ENCODE measurements around the gene CIAO3. TPM values are rescaled to one million over a fixed set of nuclear protein-coding genes. Genes with fewer than 3 reads are reported as not detected.
A peak's percentile ranks its signal among the peaks of the same experiment; 100 is the strongest.

CIAO3 gene
- polyA plus RNA-seq (ENCODE audit: low read depth in 6 of 6): 10 to 100 TPM; 14.1 to 29.6 (median 20.5) TPM

GRCh38 chr16:740764-741505, at the start of gene CIAO3:
Gene CIAO3 (minus strand): TSS chr16:740997. CDS start chr16:740985, 12 bp downstream.
- Mint-ChIP-seq H3K4me3 (peak within 1 kb of the TSS; percentile 72 to 91 (median 86)), H3K27me3 (no peaks in the 10 kb centered on the region), H3K9me3 (no peaks in the 10 kb centered on the region), H3K27ac (peak within 1 kb of the TSS in 5 of 6 donors; percentile 54 to 93 (median 76)), H3K36me3 (no peaks in the 10 kb centered on the region), H3K4me1 (peaks cover 12 to 21% (median 12%) of the 10 kb centered on the region in 3 donors)
- ATAC-seq (ENCODE audit: low read depth in 2 of 2): peak; percentile 89 to 90
- peak; percentile 93 for DNase-seq

GRCh38 chr16:790086-790485, 49.3 kb upstream of the CIAO3 start:
- Mint-ChIP-seq H3K27me3 (no peaks in the 10 kb centered on the region), H3K36me3 (peaks cover 0 to 8% of the 10 kb centered on the region in 2 donors), H3K4me1 (peaks cover 3 to 7% (median 5%) of the 10 kb centered on the region in 3 donors), H3K27ac (peak overlapping the region in 1 of 6 donors; percentile 57), H3K4me3 (peak overlapping the region; percentile 32 to 75 (median 58)), H3K9me3 (no peaks in the 10 kb centered on the region)
- DNase-seq (no peak), ATAC-seq (ENCODE audit: low read depth in 2 of 2) (no peak)

- ATAC-seq (ENCODE audit: low read depth in 2 of 2): no peak
- Mint-ChIP-seq H3K4me3 (peak overlapping the region in 7 of 8 donors; percentile 41 to 81 (median 53)), H3K36me3 (peaks cover 0 to 8% of the 10 kb centered on the region in 2 donors), H3K27me3 (no peaks in the 10 kb centered on the region), H3K4me1 (peaks cover 5 to 11% (median 7%) of the 10 kb centered on the region in 3 donors), H3K27ac (no peak overlapping the region), H3K9me3 (no peaks in the 10 kb centered on the region)
- DNase-seq: no peak
These were observed 48.5 kb upstream of the CIAO3 start for GRCh38 chr16:789191-789850.

- peak within 1 kb of the TSS; percentile 79 to 92 (median 86) for H3K4me3 Mint-ChIP-seq
- peak; percentile 94 for ATAC-seq (ENCODE audit: low read depth in 2 of 2)
- peak within 1 kb of the TSS in 3 of 6 donors; percentile 44 to 63 (median 56) for H3K27ac Mint-ChIP-seq
- H3K4me1 Mint-ChIP-seq: peaks cover 5 to 11% (median 7%) of the 10 kb centered on the region in 3 donors
- H3K36me3 Mint-ChIP-seq: peaks cover 0 to 8% of the 10 kb centered on the region in 2 donors
- no peaks in the 10 kb centered on the region for H3K9me3 Mint-ChIP-seq
- no peaks in the 10 kb centered on the region for H3K27me3 Mint-ChIP-seq
- DNase-seq: peak; percentile 93
These were observed 47.8 kb upstream of the CIAO3 start, which contains the start of gene CHTF18 for GRCh38 chr16:788399-789126. Gene CHTF18 (plus strand): TSS chr16:788620. CDS start chr16:788685, 65 bp downstream.

GRCh38 chr16:787978-788398, 47.2 kb upstream of the CIAO3 start, which contains the start of gene RPUSD1:
Gene RPUSD1 (minus strand): TSS chr16:788381. CDS start chr16:787737, 644 bp downstream.
- no peaks in the 10 kb centered on the region for H3K9me3 Mint-ChIP-seq
- DNase-seq: no peak
- ATAC-seq (ENCODE audit: low read depth in 2 of 2): peak; percentile 15 to 17

GRCh38 chr16:787321-787966, 46.6 kb upstream of the CIAO3 start:
- ATAC-seq (ENCODE audit: low read depth in 2 of 2) (no peak), DNase-seq (no peak)
- H3K36me3 Mint-ChIP-seq: peaks cover 0 to 8% of the 10 kb centered on the region in 2 donors
- no peaks in the 10 kb centered on the region for H3K27me3 Mint-ChIP-seq
- peaks cover 5 to 11% (median 7%) of the 10 kb centered on the region in 3 donors for H3K4me1 Mint-ChIP-seq
- peak overlapping the region in 2 of 6 donors; percentile 44 to 56 for H3K27ac Mint-ChIP-seq
- H3K4me3 Mint-ChIP-seq: peak overlapping the region; percentile 79 to 91 (median 86)
- no peaks in the 10 kb centered on the region for H3K9me3 Mint-ChIP-seq

More at GRCh38 chr16:787978-788398, 47.2 kb upstream of the CIAO3 start, which contains the start of gene RPUSD1:
- H3K4me3 Mint-ChIP-seq: peak within 1 kb of the TSS; percentile 79 to 92 (median 86)
- peak within 1 kb of the TSS in 3 of 6 donors; percentile 44 to 63 (median 56) for H3K27ac Mint-ChIP-seq
- no peaks in the 10 kb centered on the region for H3K27me3 Mint-ChIP-seq
- H3K4me1 Mint-ChIP-seq: peaks cover 5 to 11% (median 7%) of the 10 kb centered on the region in 3 donors
- H3K36me3 Mint-ChIP-seq: peaks cover 0 to 8% of the 10 kb centered on the region in 2 donors

GRCh38 chr16:785563-786535, 45.1 kb upstream of the CIAO3 start:
- H3K36me3 Mint-ChIP-seq: no peaks in the 10 kb centered on the region
- no peaks in the 10 kb centered on the region for H3K27me3 Mint-ChIP-seq
- ATAC-seq (ENCODE audit: low read depth in 2 of 2) (peak; percentile 20 to 22), DNase-seq (peak; percentile 68)
- H3K27ac Mint-ChIP-seq: peak overlapping the region in 1 of 6 donors; percentile 60
- peak overlapping the region; percentile 64 to 91 (median 82) for H3K4me3 Mint-ChIP-seq
- H3K4me1 Mint-ChIP-seq: peaks cover 0 to 7% (median 6%) of the 10 kb centered on the region in 3 donors
- no peaks in the 10 kb centered on the region for H3K9me3 Mint-ChIP-seq

GRCh38 chr16:784431-784830, 43.6 kb upstream of the CIAO3 start:
- ATAC-seq (ENCODE audit: low read depth in 2 of 2): no peak
- DNase-seq: no peak
- Mint-ChIP-seq H3K27me3 (peaks cover 0 to 10% (median 0%) of the 10 kb centered on the region in 3 donors), H3K9me3 (no peaks in the 10 kb centered on the region), H3K4me3 (peak overlapping the region in 2 of 8 donors; percentile 54 to 65), H3K27ac (no peak overlapping the region), H3K36me3 (no peaks in the 10 kb centered on the region), H3K4me1 (peaks cover 0 to 7% (median 6%) of the 10 kb centered on the region in 3 donors)

GRCh38 chr16:783404-784161, 42.8 kb upstream of the CIAO3 start:
- H3K27ac Mint-ChIP-seq: no peak overlapping the region
- no peaks in the 10 kb centered on the region for H3K36me3 Mint-ChIP-seq
- peaks cover 0 to 10% (median 0%) of the 10 kb centered on the region in 3 donors for H3K27me3 Mint-ChIP-seq
- peaks cover 0 to 7% (median 6%) of the 10 kb centered on the region in 3 donors for H3K4me1 Mint-ChIP-seq
- DNase-seq (no peak), ATAC-seq (ENCODE audit: low read depth in 2 of 2) (no peak)
- no peaks in the 10 kb centered on the region for H3K9me3 Mint-ChIP-seq
- no peak overlapping the region for H3K4me3 Mint-ChIP-seq

GRCh38 chr16:782766-783403, 42.1 kb upstream of the CIAO3 start:
- peaks cover 0 to 10% (median 0%) of the 10 kb centered on the region in 3 donors for H3K27me3 Mint-ChIP-seq
- peaks cover 0 to 7% (median 6%) of the 10 kb centered on the region in 3 donors for H3K4me1 Mint-ChIP-seq
- ATAC-seq (ENCODE audit: low read depth in 2 of 2) (no peak), DNase-seq (no peak)
- no peak overlapping the region for H3K27ac Mint-ChIP-seq
- no peak overlapping the region for H3K4me3 Mint-ChIP-seq
- no peaks in the 10 kb centered on the region for H3K36me3 Mint-ChIP-seq
- no peaks in the 10 kb centered on the region for H3K9me3 Mint-ChIP-seq

- H3K36me3 Mint-ChIP-seq: no peaks in the 10 kb centered on the region
- DNase-seq (no peak), ATAC-seq (ENCODE audit: low read depth in 2 of 2) (no peak)
- H3K27me3 Mint-ChIP-seq: peaks cover 0 to 10% (median 0%) of the 10 kb centered on the region in 3 donors
- no peak overlapping the region for H3K27ac Mint-ChIP-seq
- no peak overlapping the region for H3K4me3 Mint-ChIP-seq
- H3K9me3 Mint-ChIP-seq: no peaks in the 10 kb centered on the region
- H3K4me1 Mint-ChIP-seq: peaks cover 0 to 10% (median 6%) of the 10 kb centered on the region in 3 donors
These were observed 41.5 kb upstream of the CIAO3 start for GRCh38 chr16:782258-782657.

All from naive B cell (primary cell).